GM10266 (cell line): Measurements from ENCODE around the gene MYRIP.
A peak's percentile ranks its signal among the peaks of the same experiment; 100 is the strongest.

Experiments used
- DNase-seq: peaks from one replicate; pipeline ENCODE4 v3.0.0; 2012; ENCODE audit errors: extremely low spot score
- TF ChIP-seq, protein P1 (sequence below): IDR thresholded peaks from 2 replicates; pipeline ENCODE4 v1.5.1; 2012; ENCODE audit warnings: mild to moderate bottlenecking, low read depth; ENCODE audit not compliant: control insufficient read depth, insufficient read depth; ENCODE audit errors: missing control alignments

Gene MYRIP

GRCh38 chr3:40228792-40229350 is 419.5 kb downstream of the MYRIP start:
- no peak for DNase-seq
- TF ChIP-seq, protein P1, sequence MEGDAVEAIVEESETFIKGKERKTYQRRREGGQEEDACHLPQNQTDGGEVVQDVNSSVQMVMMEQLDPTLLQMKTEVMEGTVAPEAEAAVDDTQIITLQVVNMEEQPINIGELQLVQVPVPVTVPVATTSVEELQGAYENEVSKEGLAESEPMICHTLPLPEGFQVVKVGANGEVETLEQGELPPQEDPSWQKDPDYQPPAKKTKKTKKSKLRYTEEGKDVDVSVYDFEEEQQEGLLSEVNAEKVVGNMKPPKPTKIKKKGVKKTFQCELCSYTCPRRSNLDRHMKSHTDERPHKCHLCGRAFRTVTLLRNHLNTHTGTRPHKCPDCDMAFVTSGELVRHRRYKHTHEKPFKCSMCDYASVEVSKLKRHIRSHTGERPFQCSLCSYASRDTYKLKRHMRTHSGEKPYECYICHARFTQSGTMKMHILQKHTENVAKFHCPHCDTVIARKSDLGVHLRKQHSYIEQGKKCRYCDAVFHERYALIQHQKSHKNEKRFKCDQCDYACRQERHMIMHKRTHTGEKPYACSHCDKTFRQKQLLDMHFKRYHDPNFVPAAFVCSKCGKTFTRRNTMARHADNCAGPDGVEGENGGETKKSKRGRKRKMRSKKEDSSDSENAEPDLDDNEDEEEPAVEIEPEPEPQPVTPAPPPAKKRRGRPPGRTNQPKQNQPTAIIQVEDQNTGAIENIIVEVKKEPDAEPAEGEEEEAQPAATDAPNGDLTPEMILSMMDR = no peak

DNA sequence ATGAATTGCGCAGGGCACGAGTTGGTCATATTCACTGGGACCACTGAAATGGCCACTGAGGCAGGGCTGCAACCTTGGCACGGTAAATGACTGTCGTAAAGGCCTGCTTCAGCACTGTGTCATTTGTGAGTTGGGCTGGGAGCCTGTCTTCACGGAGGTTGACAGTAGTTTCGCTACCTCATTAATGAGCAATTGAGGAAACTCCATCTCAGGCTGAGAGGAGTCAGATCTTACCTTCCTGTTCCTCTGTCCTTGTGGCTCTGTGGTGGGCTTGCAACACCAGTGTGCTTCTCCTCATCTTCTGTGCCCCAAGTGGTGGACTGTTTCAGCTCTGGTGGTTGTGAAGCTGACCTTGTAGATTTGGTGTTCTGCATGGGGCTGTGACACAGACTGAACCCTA is 420.0 kb downstream of the MYRIP start:
- DNase-seq = peak; percentile 12
- TF ChIP-seq, protein P1 = no peak

DNA sequence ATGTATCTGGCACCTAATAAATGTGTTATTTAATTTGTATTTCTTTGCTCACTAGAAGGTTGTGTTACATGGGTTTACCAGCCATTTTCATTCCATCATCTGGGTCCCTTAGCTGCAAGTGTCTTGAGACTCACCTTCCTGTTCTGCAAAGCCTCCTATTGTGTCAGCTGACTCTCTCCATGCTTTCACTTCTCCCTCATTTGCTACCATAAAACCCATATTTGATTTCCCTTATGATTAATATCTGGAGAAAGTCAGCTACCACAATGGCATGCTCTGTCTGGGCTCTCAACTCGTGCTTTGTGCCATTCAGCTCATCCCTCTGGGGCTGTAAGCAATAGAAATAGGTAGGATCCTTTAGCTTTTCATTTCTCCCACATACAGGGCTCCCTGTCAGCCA is 420.6 kb downstream of the MYRIP start:
- DNase-seq = no peak
- TF ChIP-seq, protein P1 = no peak

DNA sequence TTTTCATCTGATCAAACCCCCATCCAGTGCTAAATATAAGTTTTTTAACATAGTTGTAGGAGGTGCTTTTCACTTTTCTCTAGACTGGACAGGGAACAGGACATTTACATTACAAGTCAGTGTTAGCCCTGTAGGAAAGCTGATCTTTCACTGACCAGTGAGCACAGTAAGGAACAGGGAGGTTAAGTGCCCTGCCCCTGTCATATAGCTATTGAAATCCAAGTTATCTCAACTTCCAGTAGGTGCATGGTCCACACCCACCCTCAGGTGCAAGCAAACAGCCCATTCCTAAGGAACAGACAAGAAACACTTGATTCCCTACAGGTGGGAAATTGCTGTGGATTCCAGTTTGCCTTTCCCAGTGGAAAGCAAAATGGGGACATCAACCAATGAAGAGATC is 421.0 kb downstream of the MYRIP start:
- TF ChIP-seq, protein P1 = no peak
- DNase-seq = no peak

GRCh38 chr3:40232626-40233025 is 423.2 kb downstream of the MYRIP start:
- DNase-seq = no peak
- TF ChIP-seq, protein P1 = no peak

- no peak for DNase-seq
- TF ChIP-seq, protein P1 = no peak
These were observed 427.8 kb downstream of the MYRIP start for GRCh38 chr3:40237159-40237558.

DNA sequence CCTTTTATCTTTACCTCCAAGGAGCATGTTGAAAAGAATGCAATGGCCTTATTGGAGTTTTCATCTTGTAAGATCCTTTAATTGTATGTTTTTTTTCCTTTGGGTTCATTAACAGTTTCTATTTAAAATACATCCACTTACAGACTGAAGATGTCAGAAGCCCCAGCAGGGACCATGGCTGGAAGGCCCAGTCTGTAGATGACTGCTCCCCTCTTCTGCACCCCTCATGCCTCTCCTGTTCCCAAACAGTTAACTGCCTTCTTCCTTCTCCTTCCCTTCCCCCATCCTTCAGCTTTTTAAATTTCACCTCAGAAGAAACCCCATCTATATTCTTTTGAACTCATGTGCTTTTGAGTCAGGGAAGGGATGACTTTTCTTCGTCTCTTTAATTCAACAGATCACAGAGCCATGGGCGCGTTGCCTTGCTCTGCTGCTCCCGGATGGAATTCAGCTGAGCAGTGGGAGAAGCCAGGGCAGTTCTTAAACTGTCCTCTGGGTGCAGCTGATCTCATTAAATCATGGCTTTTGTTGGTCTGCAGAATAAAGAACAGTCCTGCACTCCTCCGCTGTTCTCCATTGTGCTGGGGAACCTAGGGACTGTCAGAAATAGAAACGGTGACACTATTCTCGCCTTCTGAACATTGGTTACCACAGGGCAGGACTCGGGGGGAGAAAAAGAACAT is 428.6 kb downstream of the MYRIP start:
- TF ChIP-seq, protein P1 = no peak
- DNase-seq = no peak
